HepG2 (cell line): Measurements from ENCODE around the gene ZNF652. TPM values are rescaled to one million over a fixed set of nuclear protein-coding genes. Genes with fewer than 3 reads are reported as not detected.

Experiments
- ARHGAP35 ChIP-seq: sonication (generic); formaldehyde crosslinking; IDR thresholded peaks from 2 replicates; pipeline ENCODE4 v1.9.0; 2022; ENCODE audit warnings: mild to moderate bottlenecking, inconsistent platforms, moderate library complexity, missing genetic modification reagents, borderline replicate concordance
- ATF2 ChIP-seq: sonication (generic); formaldehyde crosslinking; IDR thresholded peaks from 2 replicates; pipeline ENCODE4 v1.4.0; 2020; ENCODE audit warnings: missing genetic modification reagents
- FOXC1 ChIP-seq: sonication (generic); formaldehyde crosslinking; IDR thresholded peaks from 2 replicates; pipeline ENCODE4 v1.8.0; 2022; ENCODE audit warnings: mild to moderate bottlenecking, missing genetic modification reagents, borderline replicate concordance
- GABPA ChIP-seq, 2 experiments: IDR thresholded peaks; 2 replicates each; pipeline ENCODE4 v1.6.1; 2011 to 2016; ENCODE audit warnings: low read depth in 2 of 2, low read length in 1 of 2, missing biosample characterization in 1 of 2, missing genetic modification characterization in 1 of 2
- GFI1 ChIP-seq: sonication (generic); formaldehyde crosslinking; IDR thresholded peaks from 2 replicates; pipeline ENCODE4 v1.5.0; 2020; ENCODE audit warnings: missing genetic modification reagents, mild to moderate bottlenecking, borderline replicate concordance
- MAFF ChIP-seq: IDR thresholded peaks from 2 replicates; pipeline ENCODE4 v1.6.1; 2011; ENCODE audit warnings: low read depth, low read length, improper control_type of control experiment
- MAFK ChIP-seq, 2 experiments: IDR thresholded peaks in 1 of 2; conservative IDR thresholded peaks in 1 of 2; 2 replicates each; pipeline ENCODE4 v1.6.1; 2011; ENCODE audit warnings: improper control_type of control experiment in 2 of 2, low read length in 2 of 2
- MED8 ChIP-seq: sonication (generic); formaldehyde crosslinking; IDR thresholded peaks from 2 replicates; pipeline ENCODE4 v1.8.1; 2023; ENCODE audit warnings: mild to moderate bottlenecking, missing genetic modification reagents; ENCODE audit not compliant: insufficient replicate concordance
- MYPOP ChIP-seq: sonication (generic); formaldehyde crosslinking; IDR thresholded peaks from 2 replicates; pipeline ENCODE4 v1.8.1; 2023; ENCODE audit warnings: mild to moderate bottlenecking, moderate library complexity, missing genetic modification reagents
- NFE2 ChIP-seq: sonication (generic); formaldehyde crosslinking; IDR thresholded peaks from 2 replicates; pipeline ENCODE4 v1.4.0; 2020; ENCODE audit warnings: missing genetic modification reagents
- NFE2L2 ChIP-seq: fragments of 150-350 bp; IDR thresholded peaks from 2 replicates; pipeline ENCODE4 v1.6.1; 2014; ENCODE audit warnings: low read length
- NFYC ChIP-seq: IDR thresholded peaks from 2 replicates; pipeline ENCODE4 v1.6.1; 2016; ENCODE audit warnings: missing genetic modification reagents, missing compliant biosample characterization
- NR2F1 ChIP-seq, 2 experiments: fragments of 450-650 bp in 1 of 2; formaldehyde crosslinking in 1 of 2; IDR thresholded peaks; 2 replicates each; pipeline versions ENCODE4 v1.5.0 to v1.6.1; 2016 to 2020; ENCODE audit warnings: mild to moderate bottlenecking in 1 of 2, missing compliant biosample characterization in 1 of 2, missing genetic modification reagents in 1 of 2, moderate library complexity in 1 of 2
- PHF20 ChIP-seq: sonication (generic); formaldehyde crosslinking; IDR thresholded peaks from 2 replicates; pipeline ENCODE4 v1.5.0; 2020; ENCODE audit warnings: mild to moderate bottlenecking, missing genetic modification reagents
- PRDM15 ChIP-seq: sonication (generic); formaldehyde crosslinking; IDR thresholded peaks from 2 replicates; pipeline ENCODE4 v1.4.0; 2020; ENCODE audit warnings: missing genetic modification reagents
- RBAK ChIP-seq: sonication (generic); formaldehyde crosslinking; IDR thresholded peaks from 2 replicates; pipeline ENCODE4 v1.5.1; 2020; ENCODE audit warnings: mild to moderate bottlenecking, missing genetic modification reagents
- SNRNP70 ChIP-seq: fragments of 200-400 bp; formaldehyde crosslinking; IDR thresholded peaks from 2 replicates; pipeline ENCODE4 v1.6.1; 2017; ENCODE audit warnings: mild to moderate bottlenecking, low read depth, low read length, moderate library complexity
- ZNF18 ChIP-seq: sonication (generic); formaldehyde crosslinking; IDR thresholded peaks from 2 replicates; pipeline ENCODE4 v1.8.0; 2022; ENCODE audit warnings: mild to moderate bottlenecking, missing genetic modification reagents; ENCODE audit not compliant: insufficient replicate concordance
- ZNF468 ChIP-seq: sonication (generic); formaldehyde crosslinking; IDR thresholded peaks from 2 replicates; pipeline ENCODE4 v1.8.0; 2022; ENCODE audit warnings: mild to moderate bottlenecking, moderate library complexity, missing genetic modification reagents
- ZNF770 ChIP-seq: sonication (generic); formaldehyde crosslinking; IDR thresholded peaks from 2 replicates; pipeline ENCODE4 v1.5.0; 2020; ENCODE audit warnings: mild to moderate bottlenecking, missing genetic modification reagents
- ZNF792 ChIP-seq: IDR thresholded peaks from 2 replicates; pipeline ENCODE4 v1.6.1; 2016
- polyA plus RNA-seq, 8 experiments: library from polyadenylated mRNA; depleted of rRNA in 3 of 8; stranded (reverse) in 7 of 8; unstranded in 1 of 8; fragments of >200 nt; fragmentation: Illumina TruSeq in 4 of 8; extraction: Trizol in 4 of 8; gene quantifications; 2 replicates each; pipeline versions ENCODE4 v1.2.1 to v1.2.3, GENCODE V29; 2011 to 2016; ENCODE audit warnings: low read depth in 4 of 8, missing spikeins in 1 of 8, mixed read lengths in 1 of 8; ENCODE audit not compliant: insufficient read depth in 1 of 8
- total RNA-seq, 5 experiments: library from RNA; depleted of rRNA; stranded (reverse); fragments of >200 nt; fragmentation: Illumina TruSeq; extraction: Trizol; gene quantifications; 2 replicates each; pipeline ENCODE4 v1.2.3, GENCODE V29; 2016; ENCODE audit warnings: low read depth in 1 of 5

The ZNF652 gene
- total and polyA plus RNA-seq, 2 of the 13 experiments (the other 11 are each of a cell fraction or from before 2014, with no cell fraction given) = 16.2 to 30.2 TPM

GRCh38 chr17:49333804-49334203 is 28.2 kb downstream of the ZNF652 start (continued):
- no peak for TF ChIP-seq SNRNP70
- no peak for TF ChIP-seq ZNF792 (CRISPR knock-in tag)
- TF ChIP-seq GFI1 (CRISPR knock-in tag) = no peak
- peak; percentile 64 for TF ChIP-seq MAFF
- TF ChIP-seq PHF20 (CRISPR knock-in tag) = no peak
- TF ChIP-seq MED8 (CRISPR knock-in tag) = no peak
- TF ChIP-seq RBAK (CRISPR knock-in tag) = no peak
- TF ChIP-seq ZNF18 = no peak
- TF ChIP-seq ZNF468 (CRISPR knock-in tag) = no peak
- TF ChIP-seq ATF2 (CRISPR knock-in tag) = no peak
- no peak for TF ChIP-seq GABPA (IDR thresholded peaks at IDR 0.05; ENCODE audit: low read depth, low read length)
- TF ChIP-seq GABPA (CRISPR knock-in tag; IDR thresholded peaks at IDR 0.05; ENCODE audit: low read depth) = no peak
- no peak for TF ChIP-seq ZNF770 (CRISPR knock-in tag)
- no peak for TF ChIP-seq NR2F1 (CRISPR knock-in tag; IDR thresholded peaks at IDR 0.05)
- TF ChIP-seq MYPOP = no peak
- no peak for TF ChIP-seq PRDM15
- no peak for TF ChIP-seq FOXC1
- TF ChIP-seq MAFK (conservative IDR thresholded peaks at IDR 0.05 in 1 of 2, IDR thresholded peaks at IDR 0.05 in 1 of 2; ENCODE audit: low read length in 2 of 2) = peak; percentile 71 to 82
- TF ChIP-seq NFE2 (CRISPR knock-in tag) = peak; percentile 18; the same call in 1 of the 2 replicates
- TF ChIP-seq NFE2L2 = peak; percentile 91
- no peak for TF ChIP-seq NFYC (CRISPR knock-in tag)
- no peak for TF ChIP-seq ARHGAP35 (CRISPR knock-in tag)
